NB4 (cell line): Measurements from ENCODE around the gene FOXA2.

Experiments
- DNase-seq: peaks from one replicate; pipeline ENCODE4 v3.0.0; 2010; ENCODE audit warnings: low read depth
- H3K4me3 ChIP-seq: one replicate; pipeline ENCODE4 v1.5.1; 2011; ENCODE audit warnings: mild to moderate bottlenecking, low read depth, low read length, moderate library complexity
- MYC ChIP-seq: IDR thresholded peaks from 2 replicates; pipeline ENCODE4 v1.6.1; 2011; ENCODE audit warnings: low read depth, low read length
- POLR2A ChIP-seq: IDR thresholded peaks from 2 replicates; pipeline ENCODE4 v1.6.1; 2011; ENCODE audit warnings: mild to moderate bottlenecking; ENCODE audit not compliant: insufficient read length; ENCODE audit errors: extremely low read depth
- TF ChIP-seq, protein P1 (sequence below): IDR thresholded peaks from one replicate; pipeline ENCODE4 v1.5.1; 2012; ENCODE audit warnings: low read depth, low read length
- TF ChIP-seq, protein P2 (sequence below): IDR thresholded peaks from 2 replicates; pipeline ENCODE4 v1.6.1; 2011; ENCODE audit warnings: low read depth, low read length

The FOXA2 gene

DNA sequence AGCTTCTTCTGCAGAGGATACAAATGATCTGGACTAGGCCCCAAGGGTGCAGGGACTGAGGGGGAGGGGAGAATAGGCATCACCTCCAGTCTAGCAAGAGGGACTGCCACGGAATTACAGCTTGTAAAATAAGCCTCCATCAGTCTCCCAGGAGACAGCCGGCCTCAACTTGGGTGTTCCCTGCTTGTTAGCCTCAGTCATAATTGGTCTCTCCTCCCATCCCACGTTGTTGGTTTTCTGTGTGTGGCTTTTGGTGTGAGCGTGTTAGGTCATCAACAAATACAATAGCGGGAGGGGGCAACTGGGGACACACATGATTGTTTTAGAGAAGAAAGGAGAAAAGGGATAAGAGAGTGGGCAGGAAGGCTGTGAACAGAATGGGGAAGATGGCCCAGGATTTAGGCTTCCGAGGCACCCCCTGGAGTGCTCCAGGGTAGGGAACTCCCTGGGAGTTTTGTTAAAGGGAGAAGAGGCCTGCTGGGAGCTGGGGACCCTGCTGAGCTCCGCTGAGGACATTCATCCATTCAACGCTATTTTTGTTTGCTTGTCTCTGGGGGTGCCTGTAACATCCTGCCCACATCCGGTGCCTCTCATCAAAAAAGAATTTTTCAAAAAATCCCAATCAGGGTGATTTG lies 9.2 kb downstream of the FOXA2 start:
- DNase-seq: peak; percentile 32
- H3K4me3 ChIP-seq: no peak overlapping the region
- TF ChIP-seq, protein P1, sequence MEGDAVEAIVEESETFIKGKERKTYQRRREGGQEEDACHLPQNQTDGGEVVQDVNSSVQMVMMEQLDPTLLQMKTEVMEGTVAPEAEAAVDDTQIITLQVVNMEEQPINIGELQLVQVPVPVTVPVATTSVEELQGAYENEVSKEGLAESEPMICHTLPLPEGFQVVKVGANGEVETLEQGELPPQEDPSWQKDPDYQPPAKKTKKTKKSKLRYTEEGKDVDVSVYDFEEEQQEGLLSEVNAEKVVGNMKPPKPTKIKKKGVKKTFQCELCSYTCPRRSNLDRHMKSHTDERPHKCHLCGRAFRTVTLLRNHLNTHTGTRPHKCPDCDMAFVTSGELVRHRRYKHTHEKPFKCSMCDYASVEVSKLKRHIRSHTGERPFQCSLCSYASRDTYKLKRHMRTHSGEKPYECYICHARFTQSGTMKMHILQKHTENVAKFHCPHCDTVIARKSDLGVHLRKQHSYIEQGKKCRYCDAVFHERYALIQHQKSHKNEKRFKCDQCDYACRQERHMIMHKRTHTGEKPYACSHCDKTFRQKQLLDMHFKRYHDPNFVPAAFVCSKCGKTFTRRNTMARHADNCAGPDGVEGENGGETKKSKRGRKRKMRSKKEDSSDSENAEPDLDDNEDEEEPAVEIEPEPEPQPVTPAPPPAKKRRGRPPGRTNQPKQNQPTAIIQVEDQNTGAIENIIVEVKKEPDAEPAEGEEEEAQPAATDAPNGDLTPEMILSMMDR: no peak
- TF ChIP-seq MYC: no peak
- TF ChIP-seq, protein P2, sequence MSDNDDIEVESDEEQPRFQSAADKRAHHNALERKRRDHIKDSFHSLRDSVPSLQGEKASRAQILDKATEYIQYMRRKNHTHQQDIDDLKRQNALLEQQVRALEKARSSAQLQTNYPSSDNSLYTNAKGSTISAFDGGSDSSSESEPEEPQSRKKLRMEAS: no peak
- TF ChIP-seq POLR2A: no peak

DNA sequence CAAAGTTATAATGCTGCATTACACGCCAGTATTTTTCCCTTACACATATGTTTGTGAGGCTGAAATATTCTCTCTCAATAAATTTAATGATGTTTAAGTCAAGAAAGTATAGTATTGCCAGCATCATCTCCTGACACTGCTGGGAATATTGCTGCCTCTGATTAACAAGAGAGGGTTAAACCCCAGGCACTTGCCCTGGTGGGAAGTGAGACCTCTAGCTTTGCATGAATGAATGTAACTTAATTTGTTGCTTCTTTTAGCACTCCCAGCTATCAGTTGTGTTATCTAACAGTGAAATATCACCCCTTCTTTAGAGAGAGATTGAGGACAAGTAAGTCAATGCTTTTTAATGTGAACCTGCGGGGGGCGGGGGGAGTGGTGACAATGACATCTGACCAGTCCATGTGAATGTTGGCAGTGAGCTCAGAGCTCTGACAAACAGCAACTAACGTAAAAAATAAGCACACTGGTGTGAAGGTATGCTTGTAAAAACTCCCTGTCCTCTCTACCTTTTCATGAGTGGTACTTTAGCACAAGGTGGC lies 9.8 kb downstream of the FOXA2 start:
- no peak overlapping the region for H3K4me3 ChIP-seq
- TF ChIP-seq POLR2A: no peak
- TF ChIP-seq, protein P2: no peak
- TF ChIP-seq, protein P1: no peak
- no peak for TF ChIP-seq MYC
- DNase-seq: no peak

DNA sequence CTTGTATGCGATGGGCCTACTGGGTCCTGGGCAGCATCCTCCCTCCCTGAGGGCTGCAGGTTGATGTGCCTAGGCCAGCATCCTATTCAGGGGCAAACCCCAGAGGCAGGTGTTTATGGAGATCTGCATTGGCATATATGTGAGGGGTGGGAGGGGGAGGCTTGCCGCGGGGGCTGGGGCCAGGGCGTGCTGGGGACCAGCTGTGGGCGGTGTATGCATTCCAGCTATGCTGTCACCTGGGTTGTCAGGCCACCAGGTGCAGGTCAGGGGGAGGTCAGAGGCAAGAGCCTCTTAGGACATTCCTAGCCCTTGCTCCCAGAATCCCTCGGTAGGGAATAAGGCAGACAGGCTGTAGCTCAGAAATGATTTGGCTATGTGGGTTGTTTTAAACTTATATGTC lies 11.9 kb downstream of the FOXA2 start:
- TF ChIP-seq, protein P1: no peak
- TF ChIP-seq POLR2A: no peak
- TF ChIP-seq, protein P2: no peak
- TF ChIP-seq MYC: no peak
- H3K4me3 ChIP-seq: no peak overlapping the region
- no peak for DNase-seq

DNA sequence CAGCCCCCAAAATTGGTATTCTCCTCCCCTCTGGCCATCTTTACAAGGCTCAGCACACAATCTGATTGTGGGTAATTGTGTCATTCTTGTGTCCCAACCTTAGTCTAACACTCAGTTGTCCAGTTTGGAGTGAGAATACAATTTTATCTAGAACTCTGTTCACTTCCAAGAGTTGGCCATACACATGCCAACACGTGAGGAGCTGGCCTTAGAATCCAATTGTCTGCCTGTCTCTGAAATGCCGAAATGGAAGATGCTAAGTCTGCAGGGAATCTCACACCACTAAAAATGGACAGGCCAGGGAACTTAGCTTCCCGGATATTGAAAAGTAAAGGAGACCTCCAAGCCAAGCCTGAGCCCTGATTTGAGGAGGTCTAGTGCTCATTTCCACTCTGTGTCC lies 12.3 kb downstream of the FOXA2 start:
- TF ChIP-seq, protein P2: no peak
- TF ChIP-seq MYC (no peak), POLR2A (no peak)
- TF ChIP-seq, protein P1: no peak
- DNase-seq: no peak
- H3K4me3 ChIP-seq: no peak overlapping the region

DNA sequence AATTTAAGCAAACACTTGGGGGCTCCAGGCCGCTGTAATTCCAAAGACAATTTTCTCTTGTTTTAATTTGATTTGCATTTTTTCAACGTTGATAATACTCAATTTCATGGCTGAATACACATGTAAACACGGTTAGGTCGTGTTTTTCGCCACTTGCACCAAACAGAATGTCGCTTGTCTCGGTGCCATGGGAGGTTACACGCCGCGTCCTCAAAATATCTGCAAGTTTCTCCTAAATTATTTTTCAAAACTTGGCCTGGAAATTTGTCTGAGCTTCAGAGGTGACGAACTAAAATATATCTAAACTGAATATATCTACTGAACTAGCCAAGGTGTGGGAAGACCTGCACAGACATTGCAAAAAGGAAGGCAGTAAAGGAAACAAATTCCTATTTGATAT lies 15.0 kb downstream of the FOXA2 start:
- TF ChIP-seq, protein P1: no peak
- TF ChIP-seq POLR2A: no peak
- TF ChIP-seq, protein P2: no peak
- TF ChIP-seq MYC: no peak
- DNase-seq: no peak

More for the DNA sequence above, 15.0 kb downstream of the FOXA2 start:
- no peak overlapping the region for H3K4me3 ChIP-seq
